Measurements from ENCODE around the gene TEX48. TPM values are rescaled to one million over a fixed set of nuclear protein-coding genes. Genes with fewer than 3 reads are reported as not detected.

Gene TEX48
- total RNA-seq, 1 donor from 2014 or later, result not detected

- intact Hi-C loops (cut with DNase I), result no loop called here
- no peak for DNase-seq (ENCODE audit: low spot score)
These were observed 12.8 kb upstream of the TEX48 start for GRCh38 chr9:114694719-114695269.

GRCh38 chr9:114694146-114694545, 12.2 kb upstream of the TEX48 start:
- DNase-seq (ENCODE audit: low spot score), result no peak
- intact Hi-C loops (cut with DNase I), result no loop called here

DNA sequence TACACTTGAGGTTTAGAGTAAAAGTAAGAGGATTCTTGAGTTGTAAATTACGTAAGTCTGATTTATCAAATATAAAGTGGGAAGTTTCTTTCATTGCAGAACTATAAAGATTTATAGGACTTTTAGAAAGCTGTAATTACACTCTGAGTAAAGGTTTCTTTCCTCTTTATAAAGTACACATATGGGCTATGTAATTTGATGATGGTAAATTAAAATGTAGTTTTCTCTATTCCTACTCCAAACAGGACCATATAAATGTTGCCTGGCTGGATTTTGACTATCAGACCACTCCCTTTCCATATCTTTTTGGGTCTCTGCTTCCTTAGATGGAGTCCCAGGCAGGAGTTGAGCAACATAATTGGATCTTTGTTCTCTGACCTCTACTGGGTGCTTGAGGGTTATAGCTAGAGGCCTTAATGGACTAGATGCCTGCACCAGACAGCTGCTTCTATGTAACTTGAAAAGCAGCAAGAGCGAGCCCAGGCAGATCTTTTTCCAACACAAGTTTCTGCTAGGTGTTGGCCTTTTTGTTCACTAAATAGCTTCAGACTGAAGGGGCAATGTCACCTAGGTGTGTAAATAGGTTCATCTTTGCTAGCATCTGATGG, 11.4 kb upstream of the TEX48 start:
- no peak for DNase-seq (ENCODE audit: low spot score)
- intact Hi-C loops (cut with DNase I), result no loop called here

GRCh38 chr9:114691956-114692295, 9.9 kb upstream of the TEX48 start:
- intact Hi-C loops (cut with DNase I), result no loop called here
- no peak for DNase-seq (ENCODE audit: low spot score)

DNA sequence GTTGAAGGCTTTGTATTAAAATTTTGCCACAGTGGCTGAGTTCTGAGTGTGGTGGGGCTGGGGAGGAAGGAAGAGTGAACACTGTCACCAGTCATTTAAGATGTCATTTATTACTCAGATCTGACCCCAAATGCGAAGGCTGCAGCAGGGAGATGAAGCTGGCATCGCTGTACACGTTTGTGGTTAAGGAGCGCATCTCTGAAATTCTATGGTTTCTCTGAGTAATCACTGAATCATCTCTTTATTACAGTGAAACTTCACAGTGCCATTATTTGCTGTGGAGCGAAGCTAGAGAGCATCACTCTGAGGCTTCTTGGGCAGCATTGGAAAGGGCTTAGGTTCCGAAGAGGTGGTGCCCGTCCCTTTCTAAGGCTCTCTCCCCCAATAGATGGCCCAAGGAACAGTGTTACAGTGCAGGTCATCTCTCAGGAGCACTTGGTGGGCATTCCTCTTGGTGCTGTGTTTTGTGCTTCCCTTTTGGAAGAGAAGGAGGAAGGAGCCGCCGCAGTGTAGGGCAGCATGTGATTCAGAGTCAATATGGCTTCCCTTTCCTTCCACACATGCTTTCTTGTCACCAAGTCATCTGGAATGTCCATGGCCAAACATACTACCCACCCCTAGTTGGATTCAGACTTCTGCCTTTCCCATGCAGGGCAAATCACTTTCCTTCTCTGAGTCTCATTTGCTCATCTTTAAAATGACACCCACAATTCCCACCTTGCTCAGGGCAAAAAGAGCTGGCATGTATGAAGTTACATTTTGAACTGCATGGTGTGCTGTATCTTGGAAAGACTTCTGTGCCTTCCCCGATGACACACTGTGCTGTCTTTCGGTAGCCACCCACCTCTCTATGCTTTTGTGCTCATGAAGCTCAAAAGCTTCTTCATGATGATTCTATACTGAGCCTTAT, 9.3 kb upstream of the TEX48 start:
- DNase-seq (ENCODE audit: low spot score), result no peak
- intact Hi-C loops (cut with DNase I), result no loop called here

DNA sequence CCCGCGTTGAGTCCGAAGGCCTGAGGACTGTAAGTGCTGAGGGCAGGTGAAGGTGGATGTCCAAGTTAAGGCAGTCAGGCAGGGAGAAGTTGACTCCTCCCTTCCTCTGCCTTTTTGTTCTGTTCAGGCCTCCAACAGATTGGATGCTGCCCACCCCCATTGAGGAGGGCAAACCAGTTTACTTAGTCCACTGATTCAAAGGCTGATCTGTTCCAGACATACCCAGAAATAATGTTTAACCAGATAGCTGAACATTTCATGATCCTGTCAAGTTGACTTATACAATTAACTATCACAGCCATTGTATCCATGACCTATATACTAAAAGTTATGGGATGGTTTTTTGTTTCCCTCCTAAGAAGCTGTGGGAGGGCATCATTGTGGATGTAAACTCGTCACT, 8.3 kb upstream of the TEX48 start:
- intact Hi-C loops (cut with DNase I), result no loop called here
- DNase-seq (ENCODE audit: low spot score), result no peak

DNA sequence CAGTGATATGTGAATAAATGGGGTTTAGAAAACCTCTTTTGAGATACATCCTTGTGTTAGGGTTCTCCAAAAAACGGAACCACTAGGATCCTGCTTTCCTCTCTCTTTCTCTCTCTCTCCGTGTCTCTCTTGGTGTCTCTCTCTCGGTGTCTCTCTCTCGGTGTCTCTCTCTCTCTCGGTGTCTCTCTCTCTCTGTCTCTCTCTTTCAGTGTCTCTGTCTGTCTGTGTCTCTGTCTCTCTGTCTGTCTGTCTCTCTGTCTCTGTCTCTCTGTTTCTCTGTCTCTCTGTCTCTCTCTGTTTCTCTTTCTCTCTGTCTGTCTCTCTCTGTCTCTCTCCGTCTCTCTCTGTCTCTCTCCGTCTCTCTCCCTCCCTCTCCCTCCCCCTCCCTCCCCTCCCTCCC, 7.8 kb upstream of the TEX48 start:
- DNase-seq (ENCODE audit: low spot score), result no peak
- intact Hi-C loops (cut with DNase I), result no loop called here

GRCh38 chr9:114688909-114689610, 7.1 kb upstream of the TEX48 start:
- intact Hi-C loops (cut with DNase I), result no loop called here
- no peak for DNase-seq (ENCODE audit: low spot score)

DNA sequence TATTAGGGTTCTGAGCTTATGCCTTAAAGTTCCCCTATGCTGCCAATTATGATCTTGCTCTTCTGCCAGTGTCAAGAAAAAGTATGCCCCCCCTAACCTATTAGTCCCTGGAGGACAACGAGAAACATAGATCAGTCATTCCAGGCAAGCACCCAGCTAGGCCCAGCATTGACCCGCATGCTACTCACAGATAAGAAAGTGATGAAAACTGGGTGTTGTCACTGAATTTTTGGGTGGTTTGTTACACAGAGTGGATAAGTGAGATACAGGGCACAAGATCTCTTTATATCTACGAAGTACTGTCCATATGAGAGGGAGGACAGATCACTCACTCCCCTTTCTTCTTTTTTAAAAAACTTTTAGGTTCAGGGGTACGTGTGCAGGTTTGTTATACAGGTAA, 6.4 kb upstream of the TEX48 start:
- intact Hi-C loops (cut with DNase I), result no loop called here
- no peak for DNase-seq (ENCODE audit: low spot score)

DNA sequence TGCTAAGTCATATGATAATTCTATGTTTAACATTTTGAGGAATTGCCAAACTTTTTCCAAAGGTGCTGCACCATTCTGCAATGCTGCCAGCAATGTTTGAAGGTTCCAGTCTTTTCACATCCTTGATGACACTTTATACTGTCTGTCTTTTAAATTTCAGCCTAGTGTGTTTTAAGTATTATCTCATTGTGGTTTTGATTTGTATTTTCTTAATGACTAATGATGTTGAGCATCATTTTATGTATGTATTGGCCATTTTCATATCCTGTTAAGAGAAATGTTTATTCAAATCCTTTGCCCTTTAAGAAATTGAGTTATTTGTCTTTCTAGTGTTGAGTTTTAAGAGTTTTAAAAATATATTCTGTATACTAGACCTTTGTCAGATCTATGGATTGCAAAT, 5.0 kb upstream of the TEX48 start:
- intact Hi-C loops (cut with DNase I), result no loop called here

GRCh38 chr9:114685951-114686350, 4.0 kb upstream of the TEX48 start:
- intact Hi-C loops (cut with DNase I), result no loop called here
- no peak for DNase-seq (ENCODE audit: low spot score)

More for the DNA sequence above, 5.0 kb upstream of the TEX48 start:
- DNase-seq (ENCODE audit: low spot score), result no peak

- no peak for DNase-seq (ENCODE audit: low spot score)
- intact Hi-C loops (cut with DNase I), result loop anchor here (5.0 kb wide), 1 partner anchor 328 kb away; no protein-coding TSS in a partner anchor
These were observed 2.0 kb upstream of the TEX48 start for GRCh38 chr9:114684036-114684435.

DNA sequence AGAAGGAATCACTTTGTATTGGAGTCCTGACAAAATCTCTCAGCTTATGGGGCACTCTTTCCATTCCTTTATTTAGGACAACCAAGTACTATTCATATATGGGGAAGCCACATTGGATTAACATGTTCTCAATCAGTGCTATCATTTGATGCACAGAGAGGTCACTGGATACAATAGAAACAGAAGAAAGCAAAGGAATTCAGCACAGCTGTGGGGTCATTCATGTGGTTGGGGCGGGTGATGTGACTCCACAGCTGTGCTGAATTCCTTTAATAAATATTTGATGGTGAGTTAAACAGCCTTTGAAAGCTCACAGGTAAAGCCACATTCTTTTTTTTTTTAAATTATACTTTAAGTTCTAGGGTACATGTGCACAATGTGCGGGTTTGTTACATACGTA, 854 bp upstream of the TEX48 start:
- DNase-seq (ENCODE audit: low spot score), result no peak
- intact Hi-C loops (cut with DNase I), result loop anchor here (5.0 kb wide), 1 partner anchor 329 kb away; no protein-coding TSS in a partner anchor

- intact Hi-C loops (cut with DNase I), result loop anchor here (5.0 kb wide), 1 partner anchor 332 kb away; no protein-coding TSS in a partner anchor
- no peak for DNase-seq (ENCODE audit: low spot score)
These were observed 1.6 kb downstream of the TEX48 start for GRCh38 chr9:114680259-114681001.

DNA sequence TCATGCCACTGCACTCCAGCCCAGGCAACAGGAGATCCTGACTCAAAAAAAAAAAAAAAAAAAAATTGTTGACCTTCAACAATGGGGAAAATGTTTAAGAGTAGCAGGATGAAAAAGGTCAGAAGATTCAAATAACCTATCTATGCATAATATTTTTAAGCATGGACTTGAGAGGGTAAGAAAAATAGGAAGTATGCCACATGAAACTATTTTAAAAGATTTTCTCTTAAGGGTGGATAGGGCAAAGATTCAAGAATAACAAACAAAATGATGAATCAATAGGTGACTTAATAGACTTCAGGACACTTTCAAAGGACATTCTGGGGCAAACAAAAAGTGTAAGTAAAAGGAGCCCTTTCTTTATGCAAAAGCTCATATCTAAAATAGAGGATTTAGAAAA, 3.2 kb downstream of the TEX48 start:
- DNase-seq (ENCODE audit: low spot score), result no peak
- intact Hi-C loops (cut with DNase I), result no loop called here

DNA sequence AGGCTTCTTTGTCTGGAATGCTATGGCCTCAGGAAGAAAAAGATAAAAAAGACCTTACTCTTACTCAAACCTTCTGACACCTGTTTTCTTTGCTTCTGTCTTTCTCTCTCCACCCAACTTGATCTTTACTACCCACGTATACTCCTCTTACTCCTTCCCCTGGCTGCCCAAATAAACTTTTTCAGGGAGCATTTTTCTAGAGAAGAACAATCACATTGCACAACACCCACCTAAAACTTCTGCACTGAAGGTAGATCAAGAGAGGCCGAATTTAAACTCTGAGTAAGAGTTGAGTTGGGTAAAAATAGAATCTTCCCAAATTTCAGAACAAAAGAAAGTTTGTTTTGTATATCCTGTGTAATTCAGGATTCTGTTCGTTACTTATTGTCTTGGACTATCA, 3.9 kb downstream of the TEX48 start:
- no peak for DNase-seq (ENCODE audit: low spot score)
- intact Hi-C loops (cut with DNase I), result no loop called here

DNA sequence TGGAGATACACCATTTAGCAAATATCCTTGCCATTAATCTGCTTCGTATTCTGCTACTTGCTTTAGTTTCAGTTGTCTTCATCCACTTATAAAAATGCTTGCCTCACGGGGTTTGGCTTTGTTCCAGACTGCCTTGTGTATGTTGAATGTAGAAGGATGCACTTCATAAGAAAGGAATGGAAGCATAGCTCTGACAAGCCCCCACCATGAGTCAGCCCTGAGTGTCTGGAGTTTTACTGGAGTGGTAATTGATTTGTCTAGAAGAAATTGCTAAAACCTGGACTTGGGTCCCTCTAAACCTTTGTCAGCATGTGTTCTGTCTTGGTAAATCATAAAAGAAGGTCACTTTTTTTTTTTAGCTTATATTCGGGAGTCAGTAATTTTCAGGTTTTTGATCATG, 4.6 kb downstream of the TEX48 start:
- no peak for DNase-seq (ENCODE audit: low spot score)
- intact Hi-C loops (cut with DNase I), result no loop called here

DNA sequence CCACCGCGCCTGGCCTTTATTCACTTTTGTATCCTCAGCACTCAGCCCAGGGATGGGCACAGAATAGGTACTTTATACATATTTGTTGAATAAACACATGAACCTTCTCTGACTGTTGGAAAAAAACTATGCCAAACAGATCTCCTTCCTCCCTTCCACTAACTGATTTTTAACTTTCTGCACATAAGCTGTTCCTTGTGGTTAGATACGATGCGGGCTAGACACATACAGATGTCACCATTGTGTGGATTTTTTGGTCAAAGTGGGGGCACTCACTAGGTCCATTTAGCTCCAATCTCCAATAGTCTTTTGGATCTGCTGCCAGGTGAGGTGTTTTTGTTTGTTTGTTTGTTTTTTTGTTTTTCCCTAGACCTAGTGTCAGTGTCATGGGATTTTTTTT, 5.1 kb downstream of the TEX48 start:
- DNase-seq (ENCODE audit: low spot score), result no peak
- intact Hi-C loops (cut with DNase I), result no loop called here

DNA sequence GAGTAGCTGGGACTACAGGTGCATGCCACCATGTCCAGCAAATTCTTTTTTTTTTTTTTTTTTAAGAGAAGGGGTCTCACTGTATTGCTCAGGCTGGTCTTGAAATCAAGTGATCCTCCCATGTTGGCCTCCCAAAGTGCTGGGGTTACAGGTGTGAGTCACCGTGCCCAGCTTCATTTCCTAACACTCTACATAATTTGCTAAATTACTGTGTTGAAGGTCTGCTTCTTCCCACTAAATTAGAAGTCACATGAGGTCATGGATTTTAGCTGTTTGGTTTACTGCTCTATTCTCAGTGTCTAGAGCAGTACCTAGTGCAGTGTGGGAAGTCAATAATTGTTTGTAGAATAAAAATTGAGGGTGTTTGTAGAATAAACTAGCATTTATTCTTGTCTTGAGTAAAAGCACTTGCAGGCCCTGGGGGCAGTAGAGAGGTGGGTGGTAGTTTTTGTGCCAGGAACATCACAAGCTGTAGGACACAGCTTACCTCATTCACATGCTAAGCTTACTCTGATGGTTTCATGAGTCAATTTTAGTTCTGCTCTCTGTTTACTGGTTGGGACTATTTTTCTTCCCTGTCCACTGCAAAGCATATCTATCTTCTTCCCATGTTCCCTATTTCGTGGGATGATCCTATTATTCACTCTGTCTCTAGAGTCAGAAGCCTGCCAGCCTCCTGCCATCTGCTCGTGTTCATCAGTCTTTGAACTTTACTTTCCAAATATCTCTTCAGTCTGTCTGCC, 7.0 kb downstream of the TEX48 start:
- intact Hi-C loops (cut with DNase I), result no loop called here

More for the DNA sequence above, 7.0 kb downstream of the TEX48 start:
- no peak for DNase-seq (ENCODE audit: low spot score)
